GM12865 (cell line): ENCODE measurements around the gene HMGXB4.

Source experiments
- DNase-seq: peaks from one replicate; pipeline ENCODE4 v3.0.0; 2010; ENCODE audit warnings: low read depth
- H3K4me3 ChIP-seq: 2 replicates; pipeline ENCODE4 v1.5.1; 2011; ENCODE audit warnings: mild to moderate bottlenecking, low read depth, low read length, control low read depth
- CTCF ChIP-seq: IDR thresholded peaks from 2 replicates; pipeline ENCODE4 v1.5.1; 2011; ENCODE audit warnings: low read length, control low read depth, low read depth, inconsistent platforms; ENCODE audit not compliant: insufficient read depth; ENCODE audit errors: missing control alignments

The HMGXB4 gene

GRCh38 chr22:35315141-35315854, 58.0 kb downstream of the HMGXB4 start:
- DNase-seq: no peak
- H3K4me3 ChIP-seq: no peak overlapping the region
- no peak for TF ChIP-seq CTCF

- H3K4me3 ChIP-seq: no peak overlapping the region
- DNase-seq: no peak
- TF ChIP-seq CTCF: no peak
Observed at GRCh38 chr22:35315855-35316745, 58.8 kb downstream of the HMGXB4 start.

- no peak overlapping the region for H3K4me3 ChIP-seq
- TF ChIP-seq CTCF: no peak
- DNase-seq: no peak
Observed at GRCh38 chr22:35316751-35317150, 59.5 kb downstream of the HMGXB4 start.

- no peak for DNase-seq
- no peak for TF ChIP-seq CTCF
- no peak overlapping the region for H3K4me3 ChIP-seq
Observed at GRCh38 chr22:35317680-35318290, 60.5 kb downstream of the HMGXB4 start.

GRCh38 chr22:35318346-35319215, 61.3 kb downstream of the HMGXB4 start:
- no peak overlapping the region for H3K4me3 ChIP-seq
- no peak for TF ChIP-seq CTCF
- DNase-seq: no peak

- no peak for TF ChIP-seq CTCF
- no peak overlapping the region for H3K4me3 ChIP-seq
- no peak for DNase-seq
Observed at GRCh38 chr22:35319244-35319985, 62.1 kb downstream of the HMGXB4 start.
